HEK293 (cell line): Measurements from ENCODE around the gene RNF113A.

Experiments
- BCL11B ChIP-seq: fragments of 450-650 bp; formaldehyde crosslinking; IDR thresholded peaks from 2 replicates; pipeline ENCODE4 v1.5.1; 2016; ENCODE audit warnings: low read depth, missing biosample characterization, missing genetic modification characterization
- GLIS1 ChIP-seq: fragments of 450-650 bp; formaldehyde crosslinking; IDR thresholded peaks from 2 replicates; pipeline ENCODE4 v1.5.1; 2016; ENCODE audit warnings: missing biosample characterization, missing genetic modification characterization
- KLF9 ChIP-seq: fragments of 450-650 bp; formaldehyde crosslinking; IDR thresholded peaks from 2 replicates; pipeline ENCODE4 v1.5.1; 2016; ENCODE audit warnings: missing biosample characterization, missing genetic modification characterization, low read depth
- SP7 ChIP-seq: fragments of 450-650 bp; formaldehyde crosslinking; IDR thresholded peaks from 2 replicates; pipeline ENCODE4 v1.5.1; 2016; ENCODE audit warnings: missing biosample characterization, missing genetic modification characterization
- TRIM28 ChIP-seq: IDR thresholded peaks from 2 replicates; pipeline ENCODE4 v1.6.1; 2011; ENCODE audit warnings: low read length, control low read depth, borderline replicate concordance
- ZBTB17 ChIP-seq: fragments of 450-650 bp; formaldehyde crosslinking; IDR thresholded peaks from 2 replicates; pipeline ENCODE4 v1.5.1; 2016; ENCODE audit warnings: missing biosample characterization, missing genetic modification characterization
- ZBTB20 ChIP-seq: fragments of 450-650 bp; formaldehyde crosslinking; IDR thresholded peaks from 2 replicates; pipeline ENCODE4 v1.5.1; 2016; ENCODE audit warnings: missing biosample characterization, missing genetic modification characterization
- ZBTB8A ChIP-seq: fragments of 450-650 bp; formaldehyde crosslinking; IDR thresholded peaks from 2 replicates; pipeline ENCODE4 v1.5.1; 2016; ENCODE audit warnings: missing biosample characterization, missing genetic modification characterization
- ZFP3 ChIP-seq: fragments of 450-650 bp; formaldehyde crosslinking; IDR thresholded peaks from 2 replicates; pipeline ENCODE4 v1.5.1; 2016; ENCODE audit warnings: low read depth, missing biosample characterization, missing genetic modification characterization
- ZNF23 ChIP-seq: fragments of 450-650 bp; formaldehyde crosslinking; IDR thresholded peaks from 2 replicates; pipeline ENCODE4 v1.5.1; 2016; ENCODE audit warnings: missing biosample characterization, missing genetic modification characterization, borderline replicate concordance
- ZNF292 ChIP-seq: fragments of 450-650 bp; formaldehyde crosslinking; IDR thresholded peaks from 2 replicates; pipeline ENCODE4 v1.5.1; 2016; ENCODE audit warnings: low read depth, missing biosample characterization, missing genetic modification characterization, borderline replicate concordance
- ZNF335 ChIP-seq: fragments of 450-650 bp; formaldehyde crosslinking; conservative IDR thresholded peaks from 2 replicates; pipeline ENCODE4 v1.5.1; 2016; ENCODE audit warnings: missing biosample characterization, missing genetic modification characterization
- ZNF341 ChIP-seq: fragments of 450-650 bp; formaldehyde crosslinking; IDR thresholded peaks from 2 replicates; pipeline ENCODE4; 2016; ENCODE audit warnings: low read depth, missing biosample characterization, missing genetic modification characterization
- ZNF394 ChIP-seq: fragments of 450-650 bp; formaldehyde crosslinking; IDR thresholded peaks from 2 replicates; pipeline ENCODE4 v1.5.1; 2016; ENCODE audit warnings: missing biosample characterization, missing genetic modification characterization, mild to moderate bottlenecking, moderate library complexity, borderline replicate concordance
- ZNF600 ChIP-seq: fragments of 450-650 bp; formaldehyde crosslinking; IDR thresholded peaks from 2 replicates; pipeline ENCODE4 v1.5.1; 2016; ENCODE audit warnings: missing biosample characterization, missing genetic modification characterization
- ZNF747 ChIP-seq: fragments of 450-650 bp; formaldehyde crosslinking; IDR thresholded peaks from 2 replicates; pipeline ENCODE4 v1.5.1; 2016; ENCODE audit warnings: missing biosample characterization, missing genetic modification characterization
- ZNF76 ChIP-seq: fragments of 450-650 bp; formaldehyde crosslinking; IDR thresholded peaks from 2 replicates; pipeline ENCODE4; 2016; ENCODE audit warnings: low read depth, missing biosample characterization, missing genetic modification characterization, borderline replicate concordance
- ZSCAN16 ChIP-seq: fragments of 450-650 bp; formaldehyde crosslinking; IDR thresholded peaks from 2 replicates; pipeline ENCODE4 v1.5.1; 2016; ENCODE audit warnings: missing biosample characterization, missing genetic modification characterization
- ZSCAN30 ChIP-seq: fragments of 450-650 bp; IDR thresholded peaks from 2 replicates; pipeline ENCODE4 v1.5.1; 2018; ENCODE audit warnings: missing biosample characterization, mild to moderate bottlenecking, missing genetic modification characterization, moderate library complexity
- ZXDB ChIP-seq: fragments of 450-650 bp; formaldehyde crosslinking; IDR thresholded peaks from 2 replicates; pipeline ENCODE4 v1.5.1; 2016; ENCODE audit warnings: missing biosample characterization, missing genetic modification characterization
- TF ChIP-seq, protein P1 (sequence below): fragments of 450-650 bp; formaldehyde crosslinking; IDR thresholded peaks from 2 replicates; pipeline ENCODE4 v1.5.1; 2017; ENCODE audit warnings: missing biosample characterization, missing genetic modification characterization
- TF ChIP-seq, protein P2 (sequence below): fragments of 450-650 bp; formaldehyde crosslinking; conservative IDR thresholded peaks from 2 replicates; pipeline ENCODE4 v1.5.1; 2016; ENCODE audit warnings: low read depth, missing biosample characterization, missing genetic modification characterization
- TF ChIP-seq, protein P3 (sequence below): fragments of 450-650 bp; formaldehyde crosslinking; IDR thresholded peaks from 2 replicates; pipeline ENCODE4 v1.5.1; 2016; ENCODE audit warnings: missing biosample characterization, missing genetic modification characterization
- TF ChIP-seq, protein P4 (sequence below): fragments of 450-650 bp; formaldehyde crosslinking; IDR thresholded peaks from 2 replicates; pipeline ENCODE4 v1.5.1; 2016; ENCODE audit warnings: missing biosample characterization, missing genetic modification characterization
- TF ChIP-seq, protein P5 (sequence below): sonication (generic); formaldehyde crosslinking; IDR thresholded peaks from 2 replicates; pipeline ENCODE4 v1.8.1; 2022; ENCODE audit warnings: mild to moderate bottlenecking, moderate library complexity, missing genetic modification reagents

RNF113A gene

DNA sequence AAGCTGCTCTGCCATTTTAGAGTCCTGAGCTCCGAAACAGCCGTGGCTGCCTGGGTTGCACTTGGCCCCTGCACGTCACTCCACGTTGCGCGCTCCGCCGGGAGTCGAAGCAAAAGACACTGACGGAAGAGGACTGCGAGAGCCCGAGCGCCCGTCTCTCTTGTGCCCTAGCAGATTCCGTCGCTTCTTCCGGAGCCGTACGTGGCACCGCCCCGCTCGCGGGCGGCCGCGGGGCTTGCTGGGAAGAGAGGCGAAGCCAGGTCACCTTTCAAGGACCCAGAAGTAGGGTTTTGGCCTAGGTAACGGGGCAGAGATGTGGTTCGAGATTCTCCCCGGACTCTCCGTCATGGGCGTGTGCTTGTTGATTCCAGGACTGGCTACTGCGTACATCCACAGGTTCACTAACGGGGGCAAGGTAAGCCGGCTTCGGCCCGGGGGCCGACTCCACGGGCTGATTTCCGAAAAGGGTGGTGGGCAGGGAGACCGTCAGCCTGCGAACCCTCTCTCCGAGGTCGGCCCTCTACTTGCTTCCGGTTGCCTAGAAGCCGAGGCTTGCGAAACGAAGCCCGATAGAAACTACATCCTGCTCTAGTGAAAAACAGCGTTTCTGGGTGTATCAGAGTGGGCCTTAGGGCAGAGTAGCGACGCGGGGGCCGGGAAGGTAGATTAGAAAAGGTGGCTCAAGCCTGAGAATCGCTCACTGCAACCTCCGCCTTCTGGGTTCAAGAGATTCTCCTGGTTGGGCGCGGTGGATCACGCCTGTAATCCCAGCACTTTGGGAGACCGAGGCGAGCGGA is at the start of gene RNF113A, which contains the start of gene NDUFA1 (continued):
- TF ChIP-seq SP7 (tag by site-specific recombination) (0 out of 2 replicates have a peak, but pooled peaks have one; percentile 24), ZNF747 (tag by site-specific recombination) (no peak), ZFP3 (no peak), ZBTB20 (tag by site-specific recombination) (peak; percentile 83), ZBTB17 (tag by site-specific recombination) (peak; percentile 98), GLIS1 (tag by site-specific recombination) (no peak), ZNF335 (tag by site-specific recombination) (peak; percentile 86), ZSCAN30 (tag by site-specific recombination) (peak; percentile 42; the same call in 1 of the 2 replicates), ZNF76 (tag by site-specific recombination) (peak; percentile 85), KLF9 (peak; percentile 44; the same call in 1 of the 2 replicates), ZBTB8A (tag by site-specific recombination) (peak; percentile 98), TRIM28 (peak; percentile 30; the same call in 1 of the 2 replicates), ZSCAN16 (tag by site-specific recombination) (peak; percentile 70; the same call in 1 of the 2 replicates), ZNF292 (tag by site-specific recombination) (no peak), ZNF341 (tag by site-specific recombination) (peak; percentile 42), ZNF23 (tag by site-specific recombination) (no peak), ZXDB (tag by site-specific recombination) (peak; percentile 81), ZNF600 (tag by site-specific recombination) (peak; percentile 82), BCL11B (tag by site-specific recombination) (peak; percentile 61; the same call in 1 of the 2 replicates), ZNF394 (tag by site-specific recombination) (peak; percentile 27; the same call in 1 of the 2 replicates)
- TF ChIP-seq, protein P1, sequence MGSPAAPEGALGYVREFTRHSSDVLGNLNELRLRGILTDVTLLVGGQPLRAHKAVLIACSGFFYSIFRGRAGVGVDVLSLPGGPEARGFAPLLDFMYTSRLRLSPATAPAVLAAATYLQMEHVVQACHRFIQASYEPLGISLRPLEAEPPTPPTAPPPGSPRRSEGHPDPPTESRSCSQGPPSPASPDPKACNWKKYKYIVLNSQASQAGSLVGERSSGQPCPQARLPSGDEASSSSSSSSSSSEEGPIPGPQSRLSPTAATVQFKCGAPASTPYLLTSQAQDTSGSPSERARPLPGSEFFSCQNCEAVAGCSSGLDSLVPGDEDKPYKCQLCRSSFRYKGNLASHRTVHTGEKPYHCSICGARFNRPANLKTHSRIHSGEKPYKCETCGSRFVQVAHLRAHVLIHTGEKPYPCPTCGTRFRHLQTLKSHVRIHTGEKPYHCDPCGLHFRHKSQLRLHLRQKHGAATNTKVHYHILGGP (tag by site-specific recombination) = no peak
- TF ChIP-seq, protein P2, sequence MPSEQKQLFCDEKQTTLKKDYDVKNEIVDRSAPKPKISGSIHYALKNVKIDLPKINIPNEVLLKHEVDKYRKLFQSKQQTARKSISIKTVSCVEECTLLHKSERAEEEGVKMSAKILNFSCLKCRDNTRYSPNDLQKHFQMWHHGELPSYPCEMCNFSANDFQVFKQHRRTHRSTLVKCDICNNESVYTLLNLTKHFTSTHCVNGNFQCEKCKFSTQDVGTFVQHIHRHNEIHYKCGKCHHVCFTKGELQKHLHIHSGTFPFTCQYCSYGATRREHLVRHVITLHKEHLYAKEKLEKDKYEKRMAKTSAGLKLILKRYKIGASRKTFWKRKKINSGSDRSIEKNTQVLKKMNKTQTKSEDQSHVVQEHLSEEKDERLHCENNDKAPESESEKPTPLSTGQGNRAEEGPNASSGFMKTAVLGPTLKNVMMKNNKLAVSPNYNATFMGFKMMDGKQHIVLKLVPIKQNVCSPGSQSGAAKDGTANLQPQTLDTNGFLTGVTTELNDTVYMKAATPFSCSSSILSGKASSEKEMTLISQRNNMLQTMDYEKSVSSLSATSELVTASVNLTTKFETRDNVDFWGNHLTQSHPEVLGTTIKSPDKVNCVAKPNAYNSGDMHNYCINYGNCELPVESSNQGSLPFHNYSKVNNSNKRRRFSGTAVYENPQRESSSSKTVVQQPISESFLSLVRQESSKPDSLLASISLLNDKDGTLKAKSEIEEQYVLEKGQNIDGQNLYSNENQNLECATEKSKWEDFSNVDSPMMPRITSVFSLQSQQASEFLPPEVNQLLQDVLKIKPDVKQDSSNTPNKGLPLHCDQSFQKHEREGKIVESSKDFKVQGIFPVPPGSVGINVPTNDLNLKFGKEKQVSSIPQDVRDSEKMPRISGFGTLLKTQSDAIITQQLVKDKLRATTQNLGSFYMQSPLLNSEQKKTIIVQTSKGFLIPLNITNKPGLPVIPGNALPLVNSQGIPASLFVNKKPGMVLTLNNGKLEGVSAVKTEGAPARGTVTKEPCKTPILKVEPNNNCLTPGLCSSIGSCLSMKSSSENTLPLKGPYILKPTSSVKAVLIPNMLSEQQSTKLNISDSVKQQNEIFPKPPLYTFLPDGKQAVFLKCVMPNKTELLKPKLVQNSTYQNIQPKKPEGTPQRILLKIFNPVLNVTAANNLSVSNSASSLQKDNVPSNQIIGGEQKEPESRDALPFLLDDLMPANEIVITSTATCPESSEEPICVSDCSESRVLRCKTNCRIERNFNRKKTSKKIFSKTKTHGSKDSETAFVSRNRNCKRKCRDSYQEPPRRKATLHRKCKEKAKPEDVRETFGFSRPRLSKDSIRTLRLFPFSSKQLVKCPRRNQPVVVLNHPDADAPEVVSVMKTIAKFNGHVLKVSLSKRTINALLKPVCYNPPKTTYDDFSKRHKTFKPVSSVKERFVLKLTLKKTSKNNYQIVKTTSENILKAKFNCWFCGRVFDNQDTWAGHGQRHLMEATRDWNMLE (tag by site-specific recombination) = peak; percentile 41; the same call in 1 of the 2 replicates
- TF ChIP-seq, protein P3, sequence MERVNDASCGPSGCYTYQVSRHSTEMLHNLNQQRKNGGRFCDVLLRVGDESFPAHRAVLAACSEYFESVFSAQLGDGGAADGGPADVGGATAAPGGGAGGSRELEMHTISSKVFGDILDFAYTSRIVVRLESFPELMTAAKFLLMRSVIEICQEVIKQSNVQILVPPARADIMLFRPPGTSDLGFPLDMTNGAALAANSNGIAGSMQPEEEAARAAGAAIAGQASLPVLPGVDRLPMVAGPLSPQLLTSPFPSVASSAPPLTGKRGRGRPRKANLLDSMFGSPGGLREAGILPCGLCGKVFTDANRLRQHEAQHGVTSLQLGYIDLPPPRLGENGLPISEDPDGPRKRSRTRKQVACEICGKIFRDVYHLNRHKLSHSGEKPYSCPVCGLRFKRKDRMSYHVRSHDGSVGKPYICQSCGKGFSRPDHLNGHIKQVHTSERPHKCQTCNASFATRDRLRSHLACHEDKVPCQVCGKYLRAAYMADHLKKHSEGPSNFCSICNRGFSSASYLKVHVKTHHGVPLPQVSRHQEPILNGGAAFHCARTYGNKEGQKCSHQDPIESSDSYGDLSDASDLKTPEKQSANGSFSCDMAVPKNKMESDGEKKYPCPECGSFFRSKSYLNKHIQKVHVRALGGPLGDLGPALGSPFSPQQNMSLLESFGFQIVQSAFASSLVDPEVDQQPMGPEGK (tag by site-specific recombination) = peak; percentile 28; the same call in 1 of the 2 replicates
- TF ChIP-seq, protein P4, sequence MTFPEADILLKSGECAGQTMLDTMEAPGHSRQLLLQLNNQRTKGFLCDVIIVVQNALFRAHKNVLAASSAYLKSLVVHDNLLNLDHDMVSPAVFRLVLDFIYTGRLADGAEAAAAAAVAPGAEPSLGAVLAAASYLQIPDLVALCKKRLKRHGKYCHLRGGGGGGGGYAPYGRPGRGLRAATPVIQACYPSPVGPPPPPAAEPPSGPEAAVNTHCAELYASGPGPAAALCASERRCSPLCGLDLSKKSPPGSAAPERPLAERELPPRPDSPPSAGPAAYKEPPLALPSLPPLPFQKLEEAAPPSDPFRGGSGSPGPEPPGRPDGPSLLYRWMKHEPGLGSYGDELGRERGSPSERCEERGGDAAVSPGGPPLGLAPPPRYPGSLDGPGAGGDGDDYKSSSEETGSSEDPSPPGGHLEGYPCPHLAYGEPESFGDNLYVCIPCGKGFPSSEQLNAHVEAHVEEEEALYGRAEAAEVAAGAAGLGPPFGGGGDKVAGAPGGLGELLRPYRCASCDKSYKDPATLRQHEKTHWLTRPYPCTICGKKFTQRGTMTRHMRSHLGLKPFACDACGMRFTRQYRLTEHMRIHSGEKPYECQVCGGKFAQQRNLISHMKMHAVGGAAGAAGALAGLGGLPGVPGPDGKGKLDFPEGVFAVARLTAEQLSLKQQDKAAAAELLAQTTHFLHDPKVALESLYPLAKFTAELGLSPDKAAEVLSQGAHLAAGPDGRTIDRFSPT (tag by site-specific recombination) = peak; percentile 77
- TF ChIP-seq, protein P5, sequence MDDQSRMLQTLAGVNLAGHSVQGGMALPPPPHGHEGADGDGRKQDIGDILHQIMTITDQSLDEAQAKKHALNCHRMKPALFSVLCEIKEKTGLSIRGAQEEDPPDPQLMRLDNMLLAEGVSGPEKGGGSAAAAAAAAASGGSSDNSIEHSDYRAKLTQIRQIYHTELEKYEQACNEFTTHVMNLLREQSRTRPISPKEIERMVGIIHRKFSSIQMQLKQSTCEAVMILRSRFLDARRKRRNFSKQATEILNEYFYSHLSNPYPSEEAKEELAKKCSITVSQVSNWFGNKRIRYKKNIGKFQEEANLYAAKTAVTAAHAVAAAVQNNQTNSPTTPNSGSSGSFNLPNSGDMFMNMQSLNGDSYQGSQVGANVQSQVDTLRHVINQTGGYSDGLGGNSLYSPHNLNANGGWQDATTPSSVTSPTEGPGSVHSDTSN = 0 out of 2 replicates have a peak, but pooled peaks have one; percentile 33
